Measurements from ENCODE around the gene OR5B2.
"Not testable (repeated sequence)": the region's sequence is repeated elsewhere in the genome, so short reads cannot be mapped to it uniquely, and the experiment has no call there.

The OR5B2 gene

DNA sequence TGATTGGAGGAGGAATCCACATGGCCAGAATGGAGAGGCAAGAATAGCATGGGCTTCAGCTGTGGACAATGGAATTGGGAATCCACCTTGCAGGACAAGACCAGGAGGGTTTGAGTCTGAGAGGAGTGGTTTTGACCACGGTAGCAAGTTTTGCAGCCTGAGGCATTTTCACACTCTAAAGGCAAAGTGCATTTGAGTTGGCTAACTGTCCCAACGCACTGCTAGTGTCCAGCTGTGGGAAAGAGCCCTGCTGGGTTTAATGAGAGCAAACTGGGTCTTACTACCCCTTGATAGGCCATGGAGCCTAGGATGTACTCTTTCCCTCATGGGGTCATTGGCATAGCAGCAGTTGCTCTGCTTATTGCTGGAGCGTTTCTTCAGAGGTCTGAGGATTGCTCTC is at the start of gene OR5B2:
TSS of gene OR5B2 (minus strand) at position 101 of the 400 bp plus-strand sequence. CDS start 4,860 bp downstream, outside the sequence.
- no peak for FAIRE-seq

- no peak for FAIRE-seq
These were observed 44.0 kb upstream of the OR5B2 start for GRCh38 chr11:58471892-58472291.

GRCh38 chr11:58466293-58466692 is 38.4 kb upstream of the OR5B2 start:
- FAIRE-seq = no peak

- FAIRE-seq = no peak
These were observed 37.8 kb upstream of the OR5B2 start for GRCh38 chr11:58465690-58466089.

- FAIRE-seq = no peak
These were observed 23.7 kb upstream of the OR5B2 start for GRCh38 chr11:58451585-58451984.

DNA sequence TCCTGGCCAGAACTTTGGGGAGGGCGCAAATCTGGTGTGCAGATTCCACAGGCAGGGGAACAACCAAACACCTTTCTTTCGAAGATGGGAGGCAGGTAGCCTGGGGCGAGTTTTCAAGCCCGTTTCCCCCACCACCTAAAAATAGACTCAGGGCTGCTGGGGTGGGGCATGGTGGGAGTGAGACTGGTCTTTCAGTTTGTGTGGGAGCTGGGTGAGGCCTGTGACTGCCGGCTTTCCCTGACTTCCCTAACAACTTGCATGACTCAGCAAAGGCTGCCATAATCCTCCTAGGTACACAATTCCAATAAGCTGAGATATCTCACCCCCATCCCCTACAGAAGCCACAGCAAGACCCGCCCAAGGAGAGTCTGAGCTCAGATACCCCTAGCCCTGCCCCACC is 18.4 kb upstream of the OR5B2 start:
- FAIRE-seq = no peak

DNA sequence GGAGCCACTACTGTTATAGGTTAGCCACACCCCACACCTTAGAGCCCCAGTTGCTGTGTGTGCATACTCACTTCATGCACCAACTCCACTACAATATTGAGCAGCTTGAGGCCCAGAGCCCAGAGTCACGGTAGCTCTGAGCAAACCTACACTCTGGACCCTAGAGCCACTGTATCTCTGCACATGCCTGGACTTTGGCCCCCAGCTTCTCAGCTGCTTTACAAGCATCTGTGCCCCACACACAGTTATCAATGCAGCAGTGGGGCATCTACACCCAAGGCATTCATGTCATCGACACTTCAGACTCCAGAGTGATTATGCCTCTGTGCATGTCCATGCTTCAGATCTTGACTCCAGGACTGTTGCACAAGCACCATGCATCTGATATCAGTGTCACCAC is 16.4 kb upstream of the OR5B2 start:
- no peak for FAIRE-seq

DNA sequence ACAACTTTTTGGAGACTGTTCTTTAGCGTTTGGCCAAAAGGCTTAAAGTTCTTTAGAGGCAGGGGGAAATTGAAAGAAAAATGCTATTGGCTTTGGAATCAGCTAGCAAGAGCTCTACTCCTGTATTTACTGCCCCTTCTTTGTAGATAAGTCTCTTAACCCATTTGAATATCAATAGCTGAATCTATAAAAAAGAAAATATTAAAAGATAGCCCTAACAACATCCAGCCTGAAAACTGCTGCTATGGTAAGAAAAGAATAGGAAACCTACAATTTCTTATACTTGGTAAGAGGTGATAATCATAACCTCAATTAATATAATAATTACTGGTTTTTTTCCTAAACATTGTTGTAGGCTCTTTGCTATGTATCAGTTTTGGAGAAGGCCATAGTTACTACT is 14.2 kb upstream of the OR5B2 start, which contains the start of gene OR5B12:
TSS of gene OR5B12 (minus strand) at position 101 of the 400 bp plus-strand sequence. CDS start 2,085 bp downstream, outside the sequence.
- no peak for FAIRE-seq

DNA sequence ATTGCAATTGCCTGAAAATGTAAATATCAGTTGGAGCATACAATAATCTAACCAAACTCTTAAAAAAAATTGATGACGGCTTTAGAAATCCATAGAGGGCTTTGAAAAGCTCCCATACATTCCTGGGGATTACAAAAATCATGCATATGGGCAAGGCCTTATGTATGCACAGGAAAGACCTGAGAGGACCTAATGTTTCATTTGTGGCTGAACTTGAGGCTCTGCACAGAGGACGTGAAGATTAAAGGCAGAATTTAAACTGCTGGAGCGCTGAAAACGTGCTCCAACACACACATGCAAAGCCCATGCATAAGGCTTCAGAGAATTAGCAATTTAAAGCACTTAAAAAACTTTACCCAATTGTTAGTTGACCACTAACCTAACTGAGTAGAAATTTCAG is 10.6 kb upstream of the OR5B2 start:
- FAIRE-seq = no peak

- FAIRE-seq = no peak
These were observed 6.3 kb upstream of the OR5B2 start for GRCh38 chr11:58434217-58434616.

DNA sequence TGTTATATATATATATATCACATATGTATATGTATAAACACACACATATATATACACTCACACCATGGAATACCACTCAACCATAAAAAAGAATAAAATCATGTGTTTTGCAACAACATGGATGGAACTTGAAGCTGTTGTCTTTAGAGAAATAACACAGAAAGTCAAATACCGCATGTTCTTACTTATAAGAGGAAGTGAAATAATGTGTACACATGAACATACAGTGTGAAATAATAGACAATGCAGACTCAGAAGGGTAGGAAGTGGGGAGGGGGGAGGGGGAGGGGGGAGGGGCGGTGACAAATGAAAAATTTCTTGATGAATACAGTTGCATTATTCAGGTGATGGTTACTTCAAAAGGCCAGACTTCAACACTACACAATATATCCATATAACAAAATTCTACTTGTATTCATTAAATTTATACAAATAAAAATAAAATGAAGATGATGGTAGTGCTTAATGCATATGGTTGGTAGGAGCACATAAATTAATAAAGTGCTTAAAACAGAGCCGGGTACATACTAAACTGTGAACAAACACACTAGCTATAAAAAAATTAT is 5.8 kb upstream of the OR5B2 start:
- no peak for FAIRE-seq

DNA sequence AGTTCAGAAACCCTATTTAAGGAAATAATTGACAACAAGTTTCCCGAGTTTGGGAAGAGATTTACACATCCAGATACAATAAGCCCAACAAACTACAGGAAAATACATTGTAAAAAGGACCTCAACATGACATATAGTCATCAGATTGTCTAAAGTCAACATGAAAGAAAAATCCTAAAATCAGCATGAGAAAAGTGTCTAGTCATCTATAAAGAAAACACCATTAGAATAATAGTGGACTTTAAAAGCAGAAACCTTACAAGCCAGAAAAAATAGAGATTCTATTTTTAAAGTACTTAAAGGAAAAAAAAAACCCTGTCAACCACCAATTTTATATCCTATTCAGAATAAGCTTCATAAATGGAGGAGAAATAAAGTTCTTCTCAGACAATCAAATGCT is 1.4 kb upstream of the OR5B2 start:
- FAIRE-seq = no peak

GRCh38 chr11:58406774-58407173 is 21.1 kb downstream of the OR5B2 start, which contains the start of gene OR5B3:
TSS of gene OR5B3 (minus strand) at chr11:58406874. CDS start at chr11:58403409, 3,465 bp downstream.
- no peak for FAIRE-seq

DNA sequence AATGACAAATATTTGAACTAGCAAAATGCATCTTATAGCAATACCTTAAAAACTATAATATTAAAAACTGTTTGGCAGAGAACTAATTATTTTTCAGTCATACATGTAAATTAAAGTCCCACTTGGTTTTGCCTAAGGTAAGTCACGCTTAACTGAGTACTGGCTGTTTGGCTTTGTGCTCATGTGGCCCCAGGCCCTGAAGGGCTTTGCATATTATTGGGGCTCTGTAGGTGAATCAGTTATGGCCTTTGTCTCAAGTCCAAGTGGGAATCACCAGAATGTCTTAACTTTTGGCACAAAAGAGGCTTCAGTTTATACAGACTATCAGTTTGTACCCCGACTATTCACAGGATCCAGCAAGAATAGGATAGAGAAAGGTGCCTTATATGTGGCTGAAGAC is 28.3 kb downstream of the OR5B2 start:
- FAIRE-seq = not testable (repeated sequence)

DNA sequence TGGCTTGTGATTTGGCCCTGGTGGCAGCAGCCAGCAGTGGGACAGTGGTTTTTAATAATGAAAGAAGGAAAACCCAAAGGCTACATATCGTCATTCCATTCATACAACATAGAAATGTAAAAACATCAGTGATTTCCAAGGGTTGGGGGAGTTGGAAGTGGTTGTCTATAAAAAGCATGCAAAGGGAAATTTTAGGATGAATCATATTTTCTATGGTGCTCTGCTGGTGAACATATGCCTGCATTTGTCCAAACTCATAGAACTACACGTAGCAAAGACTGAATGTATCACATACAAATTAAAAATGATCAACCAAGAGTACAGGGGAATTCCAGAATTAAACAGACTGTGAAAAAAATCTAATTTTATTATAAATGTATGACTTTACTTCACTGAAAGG is 32.3 kb downstream of the OR5B2 start:
- no peak for FAIRE-seq

GRCh38 chr11:58394195-58394594 is 33.7 kb downstream of the OR5B2 start:
- FAIRE-seq = no peak

GRCh38 chr11:58392746-58393145 is 35.2 kb downstream of the OR5B2 start:
- FAIRE-seq = no peak

DNA sequence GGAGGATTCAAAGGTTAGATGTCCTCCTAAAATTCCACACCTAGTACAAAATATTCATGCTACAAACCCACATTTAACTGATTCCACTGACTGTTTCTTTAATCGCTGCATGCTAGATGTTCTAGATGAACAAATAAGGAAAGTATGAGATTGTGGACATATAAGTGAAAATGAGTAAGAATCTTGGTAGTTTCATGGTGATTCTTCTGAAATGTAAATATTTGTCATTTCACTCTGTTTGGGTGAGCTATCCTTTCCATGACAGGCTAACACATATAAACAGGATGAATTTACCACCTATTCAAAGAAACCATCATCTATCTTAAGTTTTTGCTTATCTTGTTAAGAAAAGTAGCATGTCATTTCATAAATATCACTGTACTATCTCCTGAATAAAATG is 36.0 kb downstream of the OR5B2 start:
- FAIRE-seq = no peak

- FAIRE-seq = no peak
These were observed 37.3 kb downstream of the OR5B2 start for GRCh38 chr11:58390551-58391063.

Data from islet of Langerhans (tissue), 1 donor.